ENCODE data around the gene ZNF185. TPM values are rescaled to one million over a fixed set of nuclear protein-coding genes. Genes with fewer than 3 reads are reported as not detected.

Gene ZNF185
- total and polyA plus RNA-seq, 2 donors (not counting 3 experiments of a cell fraction or from before 2014, with no cell fraction given) = 18.7 to 31.6 TPM

- intact Hi-C loops (cut with micrococcal nuclease) (no loop called here), dilution Hi-C loops (cut with MboI; ENCODE audit: extremely low pct_ligation_motif_present, low sequenced_read_pairs) (no loop called here)
- Histone ChIP-seq H3K27me3 (ENCODE audit: control insufficient read depth in 2 of 2, insufficient read depth in 2 of 2, low read length in 2 of 2) (no peaks in the 10 kb centered on the region), H3K79me2 (ENCODE audit: control insufficient read depth, insufficient read depth, low read length) (peaks cover 3% of the 10 kb centered on the region), H3K36me3 (ENCODE audit: control insufficient read depth in 2 of 2, extremely low read depth in 1 of 2, insufficient read depth in 2 of 2, low read length in 2 of 2) (peaks cover 0 to 4% of the 10 kb centered on the region in 2 experiments), H4K20me1 (replicated peaks; ENCODE audit: control insufficient read depth, extremely low read depth, insufficient read depth, low read length) (no peaks in the 10 kb centered on the region), H3K9me3 (replicated peaks; ENCODE audit: control insufficient read depth, insufficient read depth, low read length) (no peaks in the 10 kb centered on the region), H3K4me3 (replicated peaks in 1 of 3; ENCODE audit: insufficient read depth in 1 of 3, low read depth in 1 of 3, low read length in 3 of 3) (no peak overlapping the region), H3K27ac (ENCODE audit: insufficient read depth, low read depth, low read length) (no peak overlapping the region), H3K4me2 (ENCODE audit: insufficient read depth, low read length) (no peak overlapping the region), H3K9me1 (replicated peaks; ENCODE audit: control insufficient read depth, extremely low read depth, insufficient read depth, low read length) (no peaks in the 10 kb centered on the region), H3K4me1 (ENCODE audit: control insufficient read depth, extremely low read depth, insufficient read depth, low read length) (no peaks in the 10 kb centered on the region), H2AFZ (ENCODE audit: low read depth, low read length) (no peak overlapping the region), H3K9ac (replicated peaks; ENCODE audit: extremely low read depth, insufficient read depth, low read length) (no peak overlapping the region)
- CTCF ChIA-PET = no interaction called here
- no peak for FAIRE-seq
- TF ChIP-seq MYC (IDR thresholded peaks at IDR 0.05; ENCODE audit: low read depth, low read length) = no peak
- no peak for TF ChIP-seq GATA2 (IDR thresholded peaks at IDR 0.05; ENCODE audit: insufficient read depth, insufficient read length, low read depth, low read length)
- TF ChIP-seq FOS (IDR thresholded peaks at IDR 0.05; ENCODE audit: borderline replicate concordance, insufficient read depth, low read length) = no peak
- TF ChIP-seq EZH2 (IDR thresholded peaks at IDR 0.05; ENCODE audit: borderline replicate concordance, low read depth, low read length, severe bottlenecking) = no peak
- TF ChIP-seq POLR2A (IDR thresholded peaks at IDR 0.05; ENCODE audit: low read depth, low read length) = no peak
- TF ChIP-seq JUN (IDR thresholded peaks at IDR 0.05; ENCODE audit: borderline replicate concordance, insufficient read depth, insufficient read length, low read depth) = no peak
- no peak for TF ChIP-seq CTCF (IDR thresholded peaks at IDR 0.05; ENCODE audit: extremely low read depth in 1 of 2, insufficient read depth in 1 of 2, low read depth in 1 of 2, low read length in 2 of 2)
- no peak for TF ChIP-seq MAX (IDR thresholded peaks at IDR 0.05; ENCODE audit: insufficient read depth, insufficient read length)
- TF ChIP-seq POLR2AphosphoS5 (IDR thresholded peaks at IDR 0.05; ENCODE audit: insufficient read depth, low read depth, low read length) = no peak
- no peak for DNase-seq (ENCODE audit: low read depth, low spot score)
- no TSS peak for BruUV-seq (replicated peaks)
- POLR2A ChIA-PET = no interaction called here
Observed at GRCh38 chrX:152850465-152850864, 47.4 kb upstream of the ZNF185 start.

Measured in endothelial cell of umbilical vein (primary cell).